ENCODE data around the gene RTN4R. TPM values are rescaled to one million over a fixed set of nuclear protein-coding genes. Genes with fewer than 3 reads are reported as not detected.
"Not testable (repeated sequence)": the region's sequence is repeated elsewhere in the genome, so short reads cannot be mapped to it uniquely, and the experiment has no call there.

Gene RTN4R
- total and polyA plus RNA-seq, 5 donors from 2014 or later: 1.2 to 3.3 (median 1.3) TPM

DNA sequence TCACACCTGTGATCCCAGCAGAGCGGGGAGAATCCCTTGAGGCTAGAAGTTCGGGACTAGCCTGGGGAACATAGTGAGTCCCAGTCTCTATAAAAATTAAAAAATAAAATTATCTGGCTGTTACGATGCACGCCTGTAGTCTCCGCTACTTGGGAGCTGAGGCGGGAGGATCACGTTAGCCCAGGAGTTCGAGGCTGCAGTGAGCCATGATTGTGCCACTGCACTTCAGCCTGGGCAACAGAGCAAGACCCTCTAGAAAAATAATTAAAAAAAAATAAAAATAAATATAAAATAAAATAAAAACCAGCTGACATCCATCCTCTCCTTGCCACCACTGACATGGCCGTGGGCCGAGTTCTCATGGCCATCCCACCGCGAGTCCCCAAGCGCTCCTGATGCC, 7.7 kb upstream of the RTN4R start:
- no peaks in the 10 kb centered on the region for H3K27me3 Mint-ChIP-seq
- H3K4me1 ChIP-seq (ENCODE audit: control insufficient read depth, insufficient read depth, low read length, poor library complexity, severe bottlenecking): no peaks in the 10 kb centered on the region
- H3K27ac ChIP-seq (ENCODE audit: insufficient read depth, low read length, poor library complexity, severe bottlenecking): no peak overlapping the region
- ATAC-seq (ENCODE audit: low read depth in 2 of 2): no peak
- no peak overlapping the region for H3K4me3 ChIP-seq (ENCODE audit: low read depth, low read length)
- H3K4me1 Mint-ChIP-seq: no peaks in the 10 kb centered on the region
- no peaks in the 10 kb centered on the region for H3K27me3 ChIP-seq (ENCODE audit: control insufficient read depth, insufficient read depth, low read length)
- no peaks in the 10 kb centered on the region for H3K9me3 Mint-ChIP-seq
- no peak for DNase-seq
- no peaks in the 10 kb centered on the region for H3K36me3 ChIP-seq (ENCODE audit: control insufficient read depth, insufficient read depth, low read length)
- no peak overlapping the region for H3K27ac Mint-ChIP-seq
- H3K9me3 ChIP-seq (ENCODE audit: control insufficient read depth in 2 of 2, low read length in 2 of 2): no peaks in the 10 kb centered on the region
- no peak overlapping the region for H3K4me3 Mint-ChIP-seq
- no peaks in the 10 kb centered on the region for H3K36me3 Mint-ChIP-seq

DNA sequence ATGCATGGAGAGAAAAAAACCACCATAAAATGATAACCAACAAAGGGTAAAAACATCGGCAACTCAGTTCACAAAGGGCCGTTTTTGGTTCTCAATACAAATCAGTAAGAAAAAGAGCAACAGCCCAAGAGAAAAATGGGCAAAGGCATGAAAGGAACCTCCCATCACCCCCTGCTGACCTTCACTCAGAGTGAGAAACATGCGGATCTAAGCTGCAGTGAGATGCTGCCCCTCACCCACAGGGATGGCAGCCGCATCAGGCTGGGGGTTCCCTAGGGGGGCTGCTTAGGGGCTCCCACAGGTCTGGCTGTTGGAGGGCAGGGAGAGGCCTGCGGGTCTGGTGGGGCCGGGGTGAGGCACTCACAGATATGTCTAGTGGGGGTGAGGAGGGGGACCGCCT, 7.2 kb upstream of the RTN4R start:
- not testable (repeated sequence) for H3K4me1 ChIP-seq (ENCODE audit: control insufficient read depth, insufficient read depth, low read length, poor library complexity, severe bottlenecking); H3K27me3 Mint-ChIP-seq; ATAC-seq (ENCODE audit: low read depth in 2 of 2); H3K27ac Mint-ChIP-seq; H3K9me3 Mint-ChIP-seq; DNase-seq; H3K4me3 ChIP-seq (ENCODE audit: low read depth, low read length); H3K9me3 ChIP-seq (ENCODE audit: control insufficient read depth in 2 of 2, low read length in 2 of 2); H3K27me3 ChIP-seq (ENCODE audit: control insufficient read depth, insufficient read depth, low read length); H3K36me3 ChIP-seq (ENCODE audit: control insufficient read depth, insufficient read depth, low read length); H3K36me3 Mint-ChIP-seq; H3K27ac ChIP-seq (ENCODE audit: insufficient read depth, low read length, poor library complexity, severe bottlenecking); H3K4me1 Mint-ChIP-seq; H3K4me3 Mint-ChIP-seq

DNA sequence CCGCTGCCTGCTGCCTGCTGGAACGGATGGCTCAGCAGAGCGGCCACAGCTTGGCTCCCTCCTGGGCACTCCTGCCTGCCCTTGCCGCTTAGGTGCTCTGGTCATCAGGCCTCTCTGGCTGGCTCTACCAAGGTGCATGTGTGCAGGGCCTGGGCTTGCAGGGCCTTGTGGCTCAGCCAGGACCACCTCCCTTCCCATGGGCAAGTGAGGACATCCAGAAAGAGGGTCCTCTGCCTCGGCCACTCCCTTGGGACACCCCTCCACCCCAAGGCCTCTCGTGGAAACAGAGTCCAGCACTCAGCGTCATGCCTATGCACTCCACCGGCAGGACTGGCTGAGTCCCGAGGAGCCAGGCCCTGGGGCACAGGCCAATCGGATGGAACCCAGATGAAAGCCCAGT, 6.3 kb upstream of the RTN4R start:
- not testable (repeated sequence) for H3K27me3 ChIP-seq (ENCODE audit: control insufficient read depth, insufficient read depth, low read length); H3K36me3 ChIP-seq (ENCODE audit: control insufficient read depth, insufficient read depth, low read length); H3K27ac ChIP-seq (ENCODE audit: insufficient read depth, low read length, poor library complexity, severe bottlenecking); ATAC-seq (ENCODE audit: low read depth in 2 of 2); H3K4me3 ChIP-seq (ENCODE audit: low read depth, low read length); H3K4me3 Mint-ChIP-seq; H3K4me1 Mint-ChIP-seq; H3K4me1 ChIP-seq (ENCODE audit: control insufficient read depth, insufficient read depth, low read length, poor library complexity, severe bottlenecking); H3K9me3 Mint-ChIP-seq; DNase-seq; H3K27me3 Mint-ChIP-seq; H3K36me3 Mint-ChIP-seq; H3K9me3 ChIP-seq (ENCODE audit: control insufficient read depth in 2 of 2, low read length in 2 of 2)
- peak overlapping the region in 1 of 3 donors; percentile 31 for H3K27ac Mint-ChIP-seq

DNA sequence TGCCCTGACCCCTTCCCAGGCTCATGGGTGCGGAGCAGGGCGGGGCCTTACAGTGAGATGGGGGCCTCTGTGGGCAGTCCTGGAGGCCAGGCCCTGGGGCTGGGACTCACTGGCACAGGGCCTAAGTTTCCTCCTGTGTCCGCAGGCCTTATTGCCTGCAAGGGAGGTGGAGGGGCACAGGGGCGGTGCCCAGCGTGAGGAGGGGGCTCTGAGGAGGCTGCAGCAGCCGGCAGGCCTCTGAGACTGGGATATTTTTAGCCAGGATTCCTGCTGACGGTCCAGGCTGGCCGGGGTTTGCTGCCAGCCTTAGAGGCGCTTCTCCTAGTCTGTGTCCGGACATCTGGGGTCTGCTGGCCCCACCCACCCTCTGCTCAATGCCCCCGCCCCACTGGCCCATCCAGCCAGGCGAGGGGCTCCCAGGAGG, 5.7 kb upstream of the RTN4R start:
- Histone ChIP-seq H3K9me3 (ENCODE audit: control insufficient read depth in 2 of 2, low read length in 2 of 2) (no peaks in the 10 kb centered on the region), H3K27me3 (ENCODE audit: control insufficient read depth, insufficient read depth, low read length) (no peaks in the 10 kb centered on the region), H3K4me3 (ENCODE audit: low read depth, low read length) (no peak overlapping the region), H3K4me1 (ENCODE audit: control insufficient read depth, insufficient read depth, low read length, poor library complexity, severe bottlenecking) (no peaks in the 10 kb centered on the region), H3K36me3 (ENCODE audit: control insufficient read depth, insufficient read depth, low read length) (no peaks in the 10 kb centered on the region), H3K27ac (ENCODE audit: insufficient read depth, low read length, poor library complexity, severe bottlenecking) (no peak overlapping the region)
- H3K4me3 Mint-ChIP-seq: no peak overlapping the region
- no peak for ATAC-seq (ENCODE audit: low read depth in 2 of 2)
- H3K27ac Mint-ChIP-seq: no peak overlapping the region
- no peak for DNase-seq
- no peaks in the 10 kb centered on the region for H3K9me3 Mint-ChIP-seq
- no peaks in the 10 kb centered on the region for H3K27me3 Mint-ChIP-seq
- no peaks in the 10 kb centered on the region for H3K36me3 Mint-ChIP-seq
- H3K4me1 Mint-ChIP-seq: peaks cover 0 to under 1% (median 0%) of the 10 kb centered on the region in 4 donors

DNA sequence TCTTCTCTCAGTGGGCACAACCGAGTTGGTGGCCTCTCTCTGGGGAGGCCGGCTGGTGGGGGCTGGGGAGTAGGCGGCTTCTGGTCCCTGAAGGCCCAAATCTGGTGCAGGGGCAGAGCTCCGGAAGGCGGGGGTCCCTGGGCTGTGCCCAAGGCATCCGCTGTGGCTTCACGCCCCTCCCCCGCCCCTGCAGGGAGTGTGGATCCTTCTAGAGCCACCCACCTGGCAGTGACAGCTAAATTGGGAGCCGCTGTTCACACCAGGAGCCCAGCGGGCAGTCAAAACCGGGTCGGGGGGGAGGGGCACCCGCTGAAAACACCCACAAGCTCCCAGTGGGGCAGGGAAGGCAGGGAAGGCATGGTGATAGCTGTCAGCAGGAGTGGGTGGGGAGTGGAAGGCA, 4.6 kb upstream of the RTN4R start:
- Mint-ChIP-seq H3K27ac (no peak overlapping the region), H3K36me3 (no peaks in the 10 kb centered on the region), H3K4me3 (no peak overlapping the region), H3K27me3 (no peaks in the 10 kb centered on the region), H3K9me3 (no peaks in the 10 kb centered on the region), H3K4me1 (peaks cover 0 to 2% (median 0%) of the 10 kb centered on the region in 4 donors)
- Histone ChIP-seq H3K9me3 (ENCODE audit: control insufficient read depth in 2 of 2, low read length in 2 of 2) (no peaks in the 10 kb centered on the region), H3K27me3 (ENCODE audit: control insufficient read depth, insufficient read depth, low read length) (no peaks in the 10 kb centered on the region), H3K36me3 (ENCODE audit: control insufficient read depth, insufficient read depth, low read length) (no peaks in the 10 kb centered on the region), H3K4me3 (ENCODE audit: low read depth, low read length) (no peak overlapping the region), H3K4me1 (ENCODE audit: control insufficient read depth, insufficient read depth, low read length, poor library complexity, severe bottlenecking) (peaks cover 5% of the 10 kb centered on the region), H3K27ac (ENCODE audit: insufficient read depth, low read length, poor library complexity, severe bottlenecking) (no peak overlapping the region)
- no peak for DNase-seq
- no peak for ATAC-seq (ENCODE audit: low read depth in 2 of 2)

DNA sequence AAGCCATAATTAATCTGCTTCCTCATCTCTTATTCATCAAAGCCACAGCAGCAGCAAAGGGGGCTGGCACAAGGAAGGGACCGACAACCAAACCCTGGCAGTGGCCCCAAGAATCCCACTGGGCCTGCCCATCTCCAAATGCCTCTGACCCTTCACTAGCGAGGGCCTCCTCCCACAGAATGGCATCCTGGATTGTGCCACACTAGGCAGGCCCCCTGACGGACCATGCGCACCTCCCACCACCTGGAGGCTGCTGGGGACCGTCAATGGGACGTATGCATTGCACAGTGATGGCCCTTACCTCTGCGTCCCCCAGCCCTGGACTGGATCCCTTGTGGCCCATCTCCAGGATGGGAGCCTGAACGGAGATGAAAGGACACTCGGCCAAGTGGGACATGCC, 4.1 kb upstream of the RTN4R start:
- no peaks in the 10 kb centered on the region for H3K27me3 Mint-ChIP-seq
- H3K36me3 Mint-ChIP-seq: no peaks in the 10 kb centered on the region
- Histone ChIP-seq H3K9me3 (ENCODE audit: control insufficient read depth in 2 of 2, low read length in 2 of 2) (no peaks in the 10 kb centered on the region), H3K4me3 (ENCODE audit: low read depth, low read length) (no peak overlapping the region), H3K27ac (ENCODE audit: insufficient read depth, low read length, poor library complexity, severe bottlenecking) (no peak overlapping the region), H3K27me3 (ENCODE audit: control insufficient read depth, insufficient read depth, low read length) (no peaks in the 10 kb centered on the region), H3K36me3 (ENCODE audit: control insufficient read depth, insufficient read depth, low read length) (no peaks in the 10 kb centered on the region), H3K4me1 (ENCODE audit: control insufficient read depth, insufficient read depth, low read length, poor library complexity, severe bottlenecking) (peaks cover 10% of the 10 kb centered on the region)
- no peak for DNase-seq
- no peak overlapping the region for H3K4me3 Mint-ChIP-seq
- H3K4me1 Mint-ChIP-seq: peaks cover 0 to 2% (median 0%) of the 10 kb centered on the region in 4 donors
- H3K9me3 Mint-ChIP-seq: no peaks in the 10 kb centered on the region
- ATAC-seq (ENCODE audit: low read depth in 2 of 2): no peak
- no peak overlapping the region for H3K27ac Mint-ChIP-seq

DNA sequence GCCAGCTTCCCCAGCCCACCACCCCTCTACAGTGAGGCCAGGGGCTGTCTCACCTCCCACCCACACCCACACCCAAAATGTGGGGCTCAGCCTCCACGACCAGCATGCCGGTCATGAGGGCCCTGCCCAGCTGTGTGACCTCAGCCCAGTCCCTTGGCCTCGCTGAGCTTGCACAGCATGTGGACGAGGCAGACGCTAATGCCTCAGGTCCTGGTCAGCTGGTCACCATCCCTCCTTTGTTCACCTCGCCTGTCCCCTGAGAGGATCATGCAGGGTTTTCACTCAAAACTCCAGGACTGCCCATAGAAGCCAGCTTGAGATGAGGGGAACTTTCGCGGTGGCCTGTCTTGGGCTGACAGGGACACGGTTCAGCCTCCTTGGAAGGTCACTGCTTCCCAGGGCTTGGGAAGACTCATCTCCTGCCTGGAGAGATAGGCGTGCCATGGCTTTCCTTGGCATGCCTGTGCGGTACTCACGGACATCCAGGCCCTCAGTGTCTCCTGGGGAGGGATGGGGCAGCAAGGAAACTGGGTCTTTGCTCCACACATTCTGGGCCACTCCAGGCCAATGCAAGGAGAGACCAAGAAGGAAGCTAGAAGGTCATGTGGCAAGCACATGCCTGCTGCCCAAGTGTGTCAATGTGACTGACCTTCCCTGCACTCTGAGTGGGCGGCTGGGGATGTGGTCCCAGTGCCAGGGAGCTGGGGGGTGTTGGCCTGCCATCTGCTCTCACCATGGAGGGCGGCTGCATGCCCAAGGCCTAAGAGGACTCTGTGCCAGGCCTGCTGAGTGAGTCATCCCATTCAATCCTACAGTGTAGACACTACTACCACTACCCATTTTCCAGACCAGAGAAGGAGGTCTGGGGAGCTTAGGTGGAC, 3.2 kb upstream of the RTN4R start:
- H3K9me3 ChIP-seq (ENCODE audit: control insufficient read depth in 2 of 2, low read length in 2 of 2): no peaks in the 10 kb centered on the region
- H3K4me1 ChIP-seq (ENCODE audit: control insufficient read depth, insufficient read depth, low read length, poor library complexity, severe bottlenecking): peaks cover 12% of the 10 kb centered on the region
- no peaks in the 10 kb centered on the region for H3K27me3 ChIP-seq (ENCODE audit: control insufficient read depth, insufficient read depth, low read length)
- no peak for DNase-seq
- no peak for ATAC-seq (ENCODE audit: low read depth in 2 of 2)
- H3K27ac ChIP-seq (ENCODE audit: insufficient read depth, low read length, poor library complexity, severe bottlenecking): no peak overlapping the region
- no peaks in the 10 kb centered on the region for H3K36me3 ChIP-seq (ENCODE audit: control insufficient read depth, insufficient read depth, low read length)
- no peaks in the 10 kb centered on the region for H3K27me3 Mint-ChIP-seq
- no peak overlapping the region for H3K4me3 Mint-ChIP-seq
- H3K9me3 Mint-ChIP-seq: peaks cover 0 to 1% (median 0%) of the 10 kb centered on the region in 7 donors
- H3K36me3 Mint-ChIP-seq: no peaks in the 10 kb centered on the region
- H3K4me1 Mint-ChIP-seq: peaks cover 0 to 9% (median 0%) of the 10 kb centered on the region in 4 donors
- H3K4me3 ChIP-seq (ENCODE audit: low read depth, low read length): no peak overlapping the region
- no peak overlapping the region for H3K27ac Mint-ChIP-seq

Data from CD4-positive, CD25-positive, alpha-beta regulatory T cell (primary cell).